ENCODE data around the gene EDN2.

GRCh38 chr1:41449326-41449921 lies 35.1 kb downstream of the EDN2 start:
- no peak for TF ChIP-seq EP300 (IDR thresholded peaks at IDR 0.05)
- no peak for TF ChIP-seq POLR2AphosphoS5 (IDR thresholded peaks at IDR 0.05)

All from suprapubic skin (tissue), 4 donors.